GM23338 (cell line): Measurements from ENCODE around the gene FGFRL1. TPM values are rescaled to one million over a fixed set of nuclear protein-coding genes. Genes with fewer than 3 reads are reported as not detected.

ENCODE experiments used
- ATAC-seq: fragments of 200-7000 bp; cut with Tn5 transposase; 3 replicates; pipeline ENCODE4 v1.9.1; 2020
- DNase-seq: peaks from one replicate; pipeline ENCODE4 v3.0.0-alpha.2; 2015; ENCODE audit warnings: low spot score
- H2AFZ ChIP-seq: fragments of 200-600 bp; sonication (generic); 2 replicates; pipeline ENCODE4 v1.8.0; 2016; ENCODE audit warnings: antibody characterized with exemption, mild to moderate bottlenecking, moderate library complexity
- H3F3A ChIP-seq: fragments of 200-600 bp; sonication (generic); replicated peaks from 2 replicates; pipeline ENCODE4 v1.8.0; 2017; ENCODE audit warnings: antibody characterized with exemption, mixed run types, low read depth
- H3K27ac ChIP-seq: fragments of 200-600 bp; sonication (generic); 2 replicates; pipeline ENCODE4 v1.6.1; 2016; ENCODE audit warnings: low read depth
- H3K27me3 ChIP-seq: fragments of 200-600 bp; sonication (generic); 2 replicates; pipeline ENCODE4 v1.8.0; 2016; ENCODE audit warnings: mild to moderate bottlenecking, mixed run types, moderate library complexity; ENCODE audit not compliant: insufficient read depth
- H3K36me3 ChIP-seq: fragments of 200-600 bp; sonication (generic); 2 replicates; pipeline ENCODE4 v1.8.0; 2016; ENCODE audit warnings: mild to moderate bottlenecking; ENCODE audit not compliant: insufficient read depth
- H3K4me1 ChIP-seq: fragments of 200-600 bp; sonication (generic); 2 replicates; pipeline ENCODE4 v1.8.0; 2016; ENCODE audit warnings: mild to moderate bottlenecking, moderate library complexity; ENCODE audit not compliant: insufficient read depth
- H3K4me2 ChIP-seq: fragments of 200-600 bp; sonication (generic); 2 replicates; pipeline ENCODE4 v1.7.1; 2017; ENCODE audit warnings: mixed run types
- H3K4me3 ChIP-seq: fragments of 200-600 bp; sonication (generic); 2 replicates; pipeline ENCODE4 v1.6.1; 2016; ENCODE audit warnings: mixed run types
- H3K79me2 ChIP-seq: fragments of 200-600 bp; sonication (generic); replicated peaks from 2 replicates; pipeline ENCODE4 v1.8.0; 2017; ENCODE audit warnings: mild to moderate bottlenecking; ENCODE audit not compliant: insufficient read depth
- H3K9me2 ChIP-seq: fragments of 200-600 bp; sonication (generic); 2 replicates; pipeline ENCODE4 v1.8.0; 2017; ENCODE audit not compliant: insufficient read depth
- H4K20me1 ChIP-seq: fragments of 200-600 bp; sonication (generic); replicated peaks from 2 replicates; pipeline ENCODE4 v1.8.0; 2017; ENCODE audit warnings: mild to moderate bottlenecking; ENCODE audit not compliant: insufficient read depth
- H3K27ac Mint-ChIP-seq: 2 replicates; pipeline ENCODE4 v1.8.0; 2020; ENCODE audit warnings: inconsistent platforms, mild to moderate bottlenecking, moderate library complexity, mixed read lengths
- H3K27me3 Mint-ChIP-seq: 3 replicates; pipeline ENCODE4 v1.8.0; 2022; ENCODE audit warnings: low read depth, mild to moderate bottlenecking, moderate library complexity, mixed read lengths, inconsistent platforms; ENCODE audit not compliant: insufficient read depth, poor library complexity
- H3K36me3 Mint-ChIP-seq: 3 replicates; pipeline ENCODE4 v1.8.0; 2021; ENCODE audit warnings: low read depth, mild to moderate bottlenecking, inconsistent platforms, moderate library complexity, mixed read lengths
- H3K4me1 Mint-ChIP-seq: 3 replicates; pipeline ENCODE4 v1.8.0; 2020; ENCODE audit warnings: mild to moderate bottlenecking, inconsistent platforms, mixed read lengths
- H3K4me3 Mint-ChIP-seq: 3 replicates; pipeline ENCODE4 v1.8.0; 2021; ENCODE audit warnings: moderate library complexity, mild to moderate bottlenecking, inconsistent platforms, mixed read lengths
- H3K9me3 Mint-ChIP-seq: 3 replicates; pipeline ENCODE4 v1.8.0; 2020; ENCODE audit warnings: moderate library complexity, mild to moderate bottlenecking, inconsistent platforms, mixed read lengths
- EZH2 ChIP-seq: fragments of 200-600 bp; sonication (generic); IDR thresholded peaks from one replicate; pipeline ENCODE4 v1.8.0; 2017; ENCODE audit warnings: antibody characterized with exemption, mild to moderate bottlenecking, low read depth; ENCODE audit not compliant: unreplicated experiment
- JUNB ChIP-seq: IDR thresholded peaks from one replicate; pipeline ENCODE4 v1.6.1; 2016; ENCODE audit warnings: antibody characterized with exemption; ENCODE audit not compliant: unreplicated experiment
- NANOG ChIP-seq: IDR thresholded peaks from 2 replicates; pipeline ENCODE4 v1.6.1; 2016; ENCODE audit warnings: antibody characterized with exemption, borderline replicate concordance
- POLR2AphosphoS5 ChIP-seq: IDR thresholded peaks from 2 replicates; pipeline ENCODE4 v1.6.1; 2016; ENCODE audit warnings: antibody characterized with exemption, low read depth
- STAT1 ChIP-seq: IDR thresholded peaks from one replicate; pipeline ENCODE4 v1.6.1; 2016; ENCODE audit warnings: antibody characterized with exemption; ENCODE audit not compliant: unreplicated experiment
- ZNF114 ChIP-seq: fragments of 250-450 bp; sonication (Bioruptor Pico); IDR thresholded peaks from 2 replicates; pipeline ENCODE4 v1.5.0; 2020; ENCODE audit warnings: mild to moderate bottlenecking, moderate library complexity
- polyA plus RNA-seq: library from polyadenylated mRNA; unstranded; fragments of >200 nt; fragmentation: Nextera tagmentation; extraction: Ambion mirVana; gene quantifications from 2 replicates; pipeline ENCODE4 v1.2.1, GENCODE V29; 2016
- total RNA-seq: library from RNA; depleted of rRNA; stranded (reverse); fragments of >200 nt; shearing (Covaris generic); gene quantifications from 2 replicates; pipeline ENCODE4 v1.2.3, GENCODE V29; 2014
- TF ChIP-seq, protein P1 (sequence below), 2 experiments: fragments of 200-600 bp in 1 of 2; sonication (generic) in 1 of 2; conservative IDR thresholded peaks; 2 replicates each; pipeline versions ENCODE4 v1.5.1 to v1.6.1; 2016 to 2017; ENCODE audit warnings: antibody characterized with exemption in 2 of 2, low read depth in 2 of 2, mild to moderate bottlenecking in 2 of 2, moderate library complexity in 1 of 2
- TF ChIP-seq, protein P2 (sequence below): IDR thresholded peaks from one replicate; pipeline ENCODE4 v1.6.1; 2018; ENCODE audit warnings: antibody characterized with exemption; ENCODE audit not compliant: unreplicated experiment
- TF ChIP-seq, protein P3 (sequence below): fragments of 250-450 bp; sonication (Bioruptor Pico); IDR thresholded peaks from 2 replicates; pipeline ENCODE4 v1.5.0; 2020; ENCODE audit warnings: mild to moderate bottlenecking, moderate library complexity

The FGFRL1 gene
- total and polyA plus RNA-seq, 2 experiments from 2014 or later, result 7.0 to 35.8 TPM

DNA sequence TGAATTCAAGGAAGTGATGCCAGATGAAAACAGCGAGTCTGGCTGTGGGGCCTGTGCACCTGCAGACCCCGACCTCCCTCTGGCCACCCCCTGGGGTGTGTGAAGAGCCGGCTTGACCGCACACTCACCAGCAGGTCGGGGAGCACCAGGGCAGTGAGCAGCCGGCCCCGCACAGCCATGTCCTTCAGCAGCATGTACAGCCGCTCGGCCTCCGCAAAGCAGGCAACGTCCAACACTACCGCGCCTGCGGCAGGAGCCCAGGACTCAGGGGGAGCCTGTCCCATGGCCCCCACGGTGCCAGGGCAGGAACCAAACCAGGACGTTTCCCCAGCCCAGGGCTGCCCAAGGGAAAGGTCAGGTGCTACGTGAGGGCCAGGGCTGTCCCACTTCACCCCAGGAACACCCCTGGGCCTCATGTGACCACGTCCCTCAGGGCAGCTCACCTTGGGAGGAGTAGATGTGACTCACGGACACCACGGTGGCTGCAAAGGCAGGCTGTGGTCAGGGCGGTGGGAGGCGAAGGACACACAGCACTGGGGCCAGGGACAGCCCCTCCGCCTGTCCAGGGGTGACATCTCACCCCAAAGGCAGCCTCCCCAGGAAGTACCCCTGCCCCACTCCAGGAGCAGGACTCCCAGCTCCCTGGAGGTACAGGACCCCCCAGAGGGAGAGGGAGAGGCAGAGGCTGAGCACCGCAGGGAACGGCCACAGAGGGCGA, 46.2 kb upstream of the FGFRL1 start (continued):
- TF ChIP-seq, protein P1, sequence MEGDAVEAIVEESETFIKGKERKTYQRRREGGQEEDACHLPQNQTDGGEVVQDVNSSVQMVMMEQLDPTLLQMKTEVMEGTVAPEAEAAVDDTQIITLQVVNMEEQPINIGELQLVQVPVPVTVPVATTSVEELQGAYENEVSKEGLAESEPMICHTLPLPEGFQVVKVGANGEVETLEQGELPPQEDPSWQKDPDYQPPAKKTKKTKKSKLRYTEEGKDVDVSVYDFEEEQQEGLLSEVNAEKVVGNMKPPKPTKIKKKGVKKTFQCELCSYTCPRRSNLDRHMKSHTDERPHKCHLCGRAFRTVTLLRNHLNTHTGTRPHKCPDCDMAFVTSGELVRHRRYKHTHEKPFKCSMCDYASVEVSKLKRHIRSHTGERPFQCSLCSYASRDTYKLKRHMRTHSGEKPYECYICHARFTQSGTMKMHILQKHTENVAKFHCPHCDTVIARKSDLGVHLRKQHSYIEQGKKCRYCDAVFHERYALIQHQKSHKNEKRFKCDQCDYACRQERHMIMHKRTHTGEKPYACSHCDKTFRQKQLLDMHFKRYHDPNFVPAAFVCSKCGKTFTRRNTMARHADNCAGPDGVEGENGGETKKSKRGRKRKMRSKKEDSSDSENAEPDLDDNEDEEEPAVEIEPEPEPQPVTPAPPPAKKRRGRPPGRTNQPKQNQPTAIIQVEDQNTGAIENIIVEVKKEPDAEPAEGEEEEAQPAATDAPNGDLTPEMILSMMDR (conservative IDR thresholded peaks at IDR 0.05; ENCODE audit: low read depth in 2 of 2), result no peak
- TF ChIP-seq, protein P2, sequence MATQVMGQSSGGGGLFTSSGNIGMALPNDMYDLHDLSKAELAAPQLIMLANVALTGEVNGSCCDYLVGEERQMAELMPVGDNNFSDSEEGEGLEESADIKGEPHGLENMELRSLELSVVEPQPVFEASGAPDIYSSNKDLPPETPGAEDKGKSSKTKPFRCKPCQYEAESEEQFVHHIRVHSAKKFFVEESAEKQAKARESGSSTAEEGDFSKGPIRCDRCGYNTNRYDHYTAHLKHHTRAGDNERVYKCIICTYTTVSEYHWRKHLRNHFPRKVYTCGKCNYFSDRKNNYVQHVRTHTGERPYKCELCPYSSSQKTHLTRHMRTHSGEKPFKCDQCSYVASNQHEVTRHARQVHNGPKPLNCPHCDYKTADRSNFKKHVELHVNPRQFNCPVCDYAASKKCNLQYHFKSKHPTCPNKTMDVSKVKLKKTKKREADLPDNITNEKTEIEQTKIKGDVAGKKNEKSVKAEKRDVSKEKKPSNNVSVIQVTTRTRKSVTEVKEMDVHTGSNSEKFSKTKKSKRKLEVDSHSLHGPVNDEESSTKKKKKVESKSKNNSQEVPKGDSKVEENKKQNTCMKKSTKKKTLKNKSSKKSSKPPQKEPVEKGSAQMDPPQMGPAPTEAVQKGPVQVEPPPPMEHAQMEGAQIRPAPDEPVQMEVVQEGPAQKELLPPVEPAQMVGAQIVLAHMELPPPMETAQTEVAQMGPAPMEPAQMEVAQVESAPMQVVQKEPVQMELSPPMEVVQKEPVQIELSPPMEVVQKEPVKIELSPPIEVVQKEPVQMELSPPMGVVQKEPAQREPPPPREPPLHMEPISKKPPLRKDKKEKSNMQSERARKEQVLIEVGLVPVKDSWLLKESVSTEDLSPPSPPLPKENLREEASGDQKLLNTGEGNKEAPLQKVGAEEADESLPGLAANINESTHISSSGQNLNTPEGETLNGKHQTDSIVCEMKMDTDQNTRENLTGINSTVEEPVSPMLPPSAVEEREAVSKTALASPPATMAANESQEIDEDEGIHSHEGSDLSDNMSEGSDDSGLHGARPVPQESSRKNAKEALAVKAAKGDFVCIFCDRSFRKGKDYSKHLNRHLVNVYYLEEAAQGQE, result no peak

DNA sequence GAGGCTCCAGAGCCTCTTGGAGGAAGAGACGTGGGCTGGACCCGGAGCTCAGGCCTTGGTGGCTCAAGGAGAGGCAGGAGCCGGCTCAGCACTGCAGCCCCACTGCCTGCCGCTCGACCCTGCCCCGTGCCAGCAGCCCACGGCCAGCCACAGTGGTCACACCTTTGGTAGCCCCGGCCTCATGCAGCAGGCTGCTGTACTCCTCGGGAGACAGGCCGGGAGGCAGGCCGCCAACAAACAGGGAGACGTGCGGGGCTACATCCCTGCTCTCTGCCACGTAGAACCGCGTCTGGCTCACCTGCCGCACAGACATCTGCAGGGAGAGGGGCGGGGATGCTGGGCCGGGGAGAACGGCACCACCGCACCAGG, 45.7 kb upstream of the FGFRL1 start:
- Mint-ChIP-seq H3K27ac (no peak overlapping the region), H3K4me1 (no peaks in the 10 kb centered on the region), H3K4me3 (peak overlapping the region; percentile 44; the same call in 2 of the 3 replicates), H3K9me3 (no peaks in the 10 kb centered on the region), H3K36me3 (no peaks in the 10 kb centered on the region), H3K27me3 (peaks cover 17% of the 10 kb centered on the region)
- Histone ChIP-seq H4K20me1 (no peaks in the 10 kb centered on the region), H3K4me1 (no peaks in the 10 kb centered on the region), H3F3A (no peaks in the 10 kb centered on the region; the same call in 1 of the 2 replicates), H3K9me2 (no peaks in the 10 kb centered on the region), H3K27ac (no peak overlapping the region), H2AFZ (no peak overlapping the region), H3K79me2 (no peaks in the 10 kb centered on the region), H3K4me2 (no peak overlapping the region), H3K4me3 (no peak overlapping the region), H3K36me3 (no peaks in the 10 kb centered on the region), H3K27me3 (peaks cover 10% of the 10 kb centered on the region; the same call in 1 of the 2 replicates)
- ATAC-seq, result no peak
- no peak for DNase-seq
- TF ChIP-seq ZNF114 (CRISPR knock-in tag) (no peak), POLR2AphosphoS5 (no peak), JUNB (no peak), EZH2 (no peak), NANOG (no peak), STAT1 (no peak)
- TF ChIP-seq, protein P2, result no peak
- TF ChIP-seq, protein P3, sequence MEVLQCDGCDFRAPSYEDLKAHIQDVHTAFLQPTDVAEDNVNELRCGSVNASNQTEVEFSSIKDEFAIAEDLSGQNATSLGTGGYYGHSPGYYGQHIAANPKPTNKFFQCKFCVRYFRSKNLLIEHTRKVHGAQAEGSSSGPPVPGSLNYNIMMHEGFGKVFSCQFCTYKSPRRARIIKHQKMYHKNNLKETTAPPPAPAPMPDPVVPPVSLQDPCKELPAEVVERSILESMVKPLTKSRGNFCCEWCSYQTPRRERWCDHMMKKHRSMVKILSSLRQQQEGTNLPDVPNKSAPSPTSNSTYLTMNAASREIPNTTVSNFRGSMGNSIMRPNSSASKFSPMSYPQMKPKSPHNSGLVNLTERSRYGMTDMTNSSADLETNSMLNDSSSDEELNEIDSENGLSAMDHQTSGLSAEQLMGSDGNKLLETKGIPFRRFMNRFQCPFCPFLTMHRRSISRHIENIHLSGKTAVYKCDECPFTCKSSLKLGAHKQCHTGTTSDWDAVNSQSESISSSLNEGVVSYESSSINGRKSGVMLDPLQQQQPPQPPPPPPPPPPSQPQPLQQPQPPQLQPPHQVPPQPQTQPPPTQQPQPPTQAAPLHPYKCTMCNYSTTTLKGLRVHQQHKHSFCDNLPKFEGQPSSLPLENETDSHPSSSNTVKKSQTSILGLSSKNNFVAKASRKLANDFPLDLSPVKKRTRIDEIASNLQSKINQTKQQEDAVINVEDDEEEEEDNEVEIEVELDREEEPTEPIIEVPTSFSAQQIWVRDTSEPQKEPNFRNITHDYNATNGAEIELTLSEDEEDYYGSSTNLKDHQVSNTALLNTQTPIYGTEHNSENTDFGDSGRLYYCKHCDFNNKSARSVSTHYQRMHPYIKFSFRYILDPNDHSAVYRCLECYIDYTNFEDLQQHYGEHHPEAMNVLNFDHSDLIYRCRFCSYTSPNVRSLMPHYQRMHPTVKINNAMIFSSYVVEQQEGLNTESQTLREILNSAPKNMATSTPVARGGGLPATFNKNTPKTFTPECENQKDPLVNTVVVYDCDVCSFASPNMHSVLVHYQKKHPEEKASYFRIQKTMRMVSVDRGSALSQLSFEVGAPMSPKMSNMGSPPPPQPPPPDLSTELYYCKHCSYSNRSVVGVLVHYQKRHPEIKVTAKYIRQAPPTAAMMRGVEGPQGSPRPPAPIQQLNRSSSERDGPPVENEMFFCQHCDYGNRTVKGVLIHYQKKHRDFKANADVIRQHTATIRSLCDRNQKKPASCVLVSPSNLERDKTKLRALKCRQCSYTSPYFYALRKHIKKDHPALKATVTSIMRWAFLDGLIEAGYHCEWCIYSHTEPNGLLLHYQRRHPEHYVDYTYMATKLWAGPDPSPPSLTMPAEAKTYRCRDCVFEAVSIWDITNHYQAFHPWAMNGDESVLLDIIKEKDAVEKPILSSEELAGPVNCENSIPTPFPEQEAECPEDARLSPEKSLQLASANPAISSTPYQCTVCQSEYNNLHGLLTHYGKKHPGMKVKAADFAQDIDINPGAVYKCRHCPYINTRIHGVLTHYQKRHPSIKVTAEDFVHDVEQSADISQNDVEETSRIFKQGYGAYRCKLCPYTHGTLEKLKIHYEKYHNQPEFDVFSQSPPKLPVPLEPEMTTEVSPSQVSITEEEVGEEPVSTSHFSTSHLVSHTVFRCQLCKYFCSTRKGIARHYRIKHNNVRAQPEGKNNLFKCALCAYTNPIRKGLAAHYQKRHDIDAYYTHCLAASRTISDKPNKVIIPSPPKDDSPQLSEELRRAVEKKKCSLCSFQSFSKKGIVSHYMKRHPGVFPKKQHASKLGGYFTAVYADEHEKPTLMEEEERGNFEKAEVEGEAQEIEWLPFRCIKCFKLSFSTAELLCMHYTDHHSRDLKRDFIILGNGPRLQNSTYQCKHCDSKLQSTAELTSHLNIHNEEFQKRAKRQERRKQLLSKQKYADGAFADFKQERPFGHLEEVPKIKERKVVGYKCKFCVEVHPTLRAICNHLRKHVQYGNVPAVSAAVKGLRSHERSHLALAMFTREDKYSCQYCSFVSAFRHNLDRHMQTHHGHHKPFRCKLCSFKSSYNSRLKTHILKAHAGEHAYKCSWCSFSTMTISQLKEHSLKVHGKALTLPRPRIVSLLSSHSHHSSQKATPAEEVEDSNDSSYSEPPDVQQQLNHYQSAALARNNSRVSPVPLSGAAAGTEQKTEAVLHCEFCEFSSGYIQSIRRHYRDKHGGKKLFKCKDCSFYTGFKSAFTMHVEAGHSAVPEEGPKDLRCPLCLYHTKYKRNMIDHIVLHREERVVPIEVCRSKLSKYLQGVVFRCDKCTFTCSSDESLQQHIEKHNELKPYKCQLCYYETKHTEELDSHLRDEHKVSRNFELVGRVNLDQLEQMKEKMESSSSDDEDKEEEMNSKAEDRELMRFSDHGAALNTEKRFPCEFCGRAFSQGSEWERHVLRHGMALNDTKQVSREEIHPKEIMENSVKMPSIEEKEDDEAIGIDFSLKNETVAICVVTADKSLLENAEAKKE (CRISPR knock-in tag), result no peak
